H1 (cell line): ENCODE data around the gene AGT. TPM values are rescaled to one million over a fixed set of nuclear protein-coding genes. Genes with fewer than 3 reads are reported as not detected.

Experiments used
- ASH2L ChIP-seq: fragments of 200-600, 300-600 bp; sonication (generic); IDR thresholded peaks from one replicate; pipeline ENCODE4 v1.7.1; 2017; ENCODE audit warnings: low read length
- CTCF ChIP-seq, 3 experiments: IDR thresholded peaks; 1 replicate in 2 of 3; 2 replicates in 1 of 3; pipeline versions ENCODE4 v1.5.1 to v1.6.1; 2011; ENCODE audit warnings: low read length in 3 of 3, mild to moderate bottlenecking in 3 of 3, inconsistent platforms in 2 of 3, low read depth in 1 of 3, moderate library complexity in 1 of 3; ENCODE audit not compliant: insufficient read depth in 1 of 3; ENCODE audit errors: control extremely low read depth in 1 of 3
- HDAC2 ChIP-seq, 2 experiments: fragments of 300-600 bp in 1 of 2; sonication (generic) in 1 of 2; IDR thresholded peaks; 2 replicates each; pipeline ENCODE4 v1.6.1; 2011 to 2012; ENCODE audit warnings: low read depth in 2 of 2, low read length in 2 of 2, mild to moderate bottlenecking in 2 of 2, moderate library complexity in 2 of 2, borderline replicate concordance in 1 of 2, inconsistent platforms in 1 of 2
- POLR2A ChIP-seq, 2 experiments: IDR thresholded peaks; 1 replicate in 1 of 2; 2 replicates in 1 of 2; pipeline ENCODE4 v1.6.1; 2011; ENCODE audit warnings: low read depth in 2 of 2, low read length in 2 of 2, mild to moderate bottlenecking in 2 of 2; ENCODE audit errors: control extremely low read depth in 1 of 2
- POU5F1 ChIP-seq: IDR thresholded peaks from 2 replicates; pipeline ENCODE4 v1.6.1; 2011; ENCODE audit warnings: low read depth, mild to moderate bottlenecking, low read length, moderate library complexity
- TEAD4 ChIP-seq: IDR thresholded peaks from 2 replicates; pipeline ENCODE4 v1.6.1; 2012; ENCODE audit warnings: low read depth, low read length, inconsistent platforms, mixed read lengths
- USF2 ChIP-seq: IDR thresholded peaks from 2 replicates; pipeline ENCODE4 v1.6.1; 2011; ENCODE audit warnings: low read length, improper control_type of control experiment
- polyA plus RNA-seq, 7 experiments: library from polyadenylated mRNA; depleted of rRNA in 3 of 7; stranded (reverse) in 5 of 7; unstranded in 2 of 7; fragments of >200 nt in 5 of 7; fragments of 200-250 nt in 2 of 7; gene quantifications; 1 replicate in 5 of 7; 2 replicates in 1 of 7; 4 replicates in 1 of 7; pipeline versions ENCODE4 v1.2.1 to v1.2.3, GENCODE V29; 2011 to 2013; ENCODE audit warnings: missing spikeins in 2 of 7, mixed read lengths in 2 of 7
- total RNA-seq: library from RNA; stranded (reverse); fragmentation: NEBNext Ultra II Directional; extraction: Animal tissue kit (Norgen Biotek cat#: 25700); gene quantifications from 2 replicates; pipeline ENCODE4 v1.2.1, GENCODE V29; 2021
- TF ChIP-seq, protein P1 (sequence below): IDR thresholded peaks from 2 replicates; pipeline ENCODE4 v1.6.1; 2012; ENCODE audit warnings: inconsistent platforms

Gene AGT
- total and polyA plus RNA-seq, 2 of the 8 experiments (the other 6 are each of a cell fraction or from before 2014, with no cell fraction given) = 0.20 TPM; not detected in 1

DNA sequence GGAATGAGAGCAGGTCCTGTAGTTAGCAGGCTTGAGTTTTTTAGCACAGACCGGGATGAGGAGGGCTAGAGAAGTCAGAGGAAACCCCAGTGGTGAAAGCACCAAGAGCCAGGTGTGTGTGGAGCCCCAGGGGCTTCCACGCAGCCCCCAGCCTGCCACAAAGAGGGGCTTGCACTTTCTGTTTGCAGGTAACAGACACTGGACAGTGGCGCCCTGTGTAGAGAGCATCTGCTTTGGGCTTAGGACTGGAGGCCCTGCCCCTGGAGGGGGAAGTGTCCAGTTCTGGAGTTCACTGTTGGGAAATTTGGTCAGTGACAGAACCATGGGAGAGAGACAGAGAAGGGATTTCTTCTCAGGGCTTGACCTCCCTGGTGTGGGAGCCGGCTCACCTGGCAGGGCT lies 19.5 kb downstream of the AGT start (continued):
- TF ChIP-seq USF2 (no peak), POU5F1 (no peak), POLR2A (IDR thresholded peaks at IDR 0.05; ENCODE audit: control extremely low read depth in 1 of 2, low read depth in 2 of 2, low read length in 2 of 2) (no peak), HDAC2 (IDR thresholded peaks at IDR 0.05; ENCODE audit: borderline replicate concordance in 1 of 2, low read depth in 2 of 2, low read length in 2 of 2) (no peak), ASH2L (no peak), TEAD4 (no peak), CTCF (IDR thresholded peaks at IDR 0.05; ENCODE audit: control extremely low read depth in 1 of 3, insufficient read depth in 1 of 3, low read depth in 1 of 3, low read length in 3 of 3) (no peak)
- TF ChIP-seq, protein P1, sequence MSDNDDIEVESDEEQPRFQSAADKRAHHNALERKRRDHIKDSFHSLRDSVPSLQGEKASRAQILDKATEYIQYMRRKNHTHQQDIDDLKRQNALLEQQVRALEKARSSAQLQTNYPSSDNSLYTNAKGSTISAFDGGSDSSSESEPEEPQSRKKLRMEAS = no peak
